ENCODE measurements around the gene ACTN1. TPM values are rescaled to one million over a fixed set of nuclear protein-coding genes. Genes with fewer than 3 reads are reported as not detected.

Gene ACTN1
- polyA plus RNA-seq, 3 donors = 41.4 to 75.0 (median 69.4) TPM

DNA sequence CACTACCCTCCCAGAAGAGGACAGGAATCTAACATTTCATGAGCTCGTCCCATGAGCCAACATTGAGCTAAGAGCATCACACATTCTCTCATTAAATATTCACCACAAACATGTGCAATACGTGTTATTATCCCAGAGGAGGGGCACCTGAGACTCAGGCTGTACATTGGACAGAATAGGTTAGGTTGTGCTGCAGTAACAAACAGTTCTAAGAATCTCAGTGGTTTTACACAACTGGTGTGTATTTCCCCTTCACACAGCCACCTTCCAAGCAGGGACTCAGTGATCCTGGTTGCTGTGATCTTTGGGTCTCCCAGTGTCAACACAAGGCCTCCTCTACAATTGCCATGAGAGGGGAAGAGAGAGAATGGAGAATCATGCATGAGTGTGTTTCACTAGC lies 15.0 kb upstream of the ACTN1 start:
- H3K4me1 ChIP-seq (ENCODE audit: control insufficient read depth in 1 of 2, insufficient read depth in 2 of 2, low read length in 2 of 2) = no peaks in the 10 kb centered on the region
- DNase-seq = no peak
- Mint-ChIP-seq H3K4me1 (peaks cover 6% of the 10 kb centered on the region), H3K27ac (no peak overlapping the region), H3K9me3 (peaks cover 0 to 4% (median 2%) of the 10 kb centered on the region in 7 donors), H3K4me3 (no peak overlapping the region), H3K27me3 (ENCODE audit: low read depth in 3 of 3) (peaks cover 0 to 2% (median 0%) of the 10 kb centered on the region in 3 donors), H3K36me3 (no peaks in the 10 kb centered on the region)
- H4K20me1 ChIP-seq (ENCODE audit: insufficient read depth, low read length) = no peaks in the 10 kb centered on the region
- H3K4me3 ChIP-seq (replicated peaks in 1 of 3; ENCODE audit: low read depth in 2 of 3, low read length in 3 of 3) = no peak overlapping the region
- no peaks in the 10 kb centered on the region for H3K27me3 ChIP-seq (ENCODE audit: control insufficient read depth in 2 of 2, insufficient read depth in 2 of 2, low read length in 2 of 2)
- TF ChIP-seq, protein P1, sequence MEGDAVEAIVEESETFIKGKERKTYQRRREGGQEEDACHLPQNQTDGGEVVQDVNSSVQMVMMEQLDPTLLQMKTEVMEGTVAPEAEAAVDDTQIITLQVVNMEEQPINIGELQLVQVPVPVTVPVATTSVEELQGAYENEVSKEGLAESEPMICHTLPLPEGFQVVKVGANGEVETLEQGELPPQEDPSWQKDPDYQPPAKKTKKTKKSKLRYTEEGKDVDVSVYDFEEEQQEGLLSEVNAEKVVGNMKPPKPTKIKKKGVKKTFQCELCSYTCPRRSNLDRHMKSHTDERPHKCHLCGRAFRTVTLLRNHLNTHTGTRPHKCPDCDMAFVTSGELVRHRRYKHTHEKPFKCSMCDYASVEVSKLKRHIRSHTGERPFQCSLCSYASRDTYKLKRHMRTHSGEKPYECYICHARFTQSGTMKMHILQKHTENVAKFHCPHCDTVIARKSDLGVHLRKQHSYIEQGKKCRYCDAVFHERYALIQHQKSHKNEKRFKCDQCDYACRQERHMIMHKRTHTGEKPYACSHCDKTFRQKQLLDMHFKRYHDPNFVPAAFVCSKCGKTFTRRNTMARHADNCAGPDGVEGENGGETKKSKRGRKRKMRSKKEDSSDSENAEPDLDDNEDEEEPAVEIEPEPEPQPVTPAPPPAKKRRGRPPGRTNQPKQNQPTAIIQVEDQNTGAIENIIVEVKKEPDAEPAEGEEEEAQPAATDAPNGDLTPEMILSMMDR (IDR thresholded peaks at IDR 0.05) = no peak
- no peaks in the 10 kb centered on the region for H3K36me3 ChIP-seq (replicated peaks in 1 of 2; ENCODE audit: control insufficient read depth in 1 of 2, insufficient read depth in 2 of 2, low read length in 2 of 2)
- no peak overlapping the region for H3K27ac ChIP-seq (ENCODE audit: low read depth in 1 of 2, low read length in 2 of 2)
- H3K79me2 ChIP-seq (ENCODE audit: insufficient read depth, low read length) = no peaks in the 10 kb centered on the region
- H3K9ac ChIP-seq (ENCODE audit: insufficient read depth, low read length, poor library complexity, severe bottlenecking) = no peak overlapping the region
- intact Hi-C loops (cut with micrococcal nuclease) = no loop called here
- no peaks in the 10 kb centered on the region for H3K9me3 ChIP-seq (replicated peaks in 1 of 2; ENCODE audit: control insufficient read depth in 1 of 2, insufficient read depth in 1 of 2, low read length in 2 of 2)
- no peak overlapping the region for H3K4me2 ChIP-seq (replicated peaks; ENCODE audit: extremely low read depth, low read length, poor library complexity, severe bottlenecking)
- no peak overlapping the region for H2AFZ ChIP-seq (ENCODE audit: insufficient read depth, low read depth, low read length, poor library complexity, severe bottlenecking)
- whole genome bisulfite sequencing (ENCODE audit: insufficient coverage) = no CpG with 5 or more reads among the region's 2 CpGs

DNA sequence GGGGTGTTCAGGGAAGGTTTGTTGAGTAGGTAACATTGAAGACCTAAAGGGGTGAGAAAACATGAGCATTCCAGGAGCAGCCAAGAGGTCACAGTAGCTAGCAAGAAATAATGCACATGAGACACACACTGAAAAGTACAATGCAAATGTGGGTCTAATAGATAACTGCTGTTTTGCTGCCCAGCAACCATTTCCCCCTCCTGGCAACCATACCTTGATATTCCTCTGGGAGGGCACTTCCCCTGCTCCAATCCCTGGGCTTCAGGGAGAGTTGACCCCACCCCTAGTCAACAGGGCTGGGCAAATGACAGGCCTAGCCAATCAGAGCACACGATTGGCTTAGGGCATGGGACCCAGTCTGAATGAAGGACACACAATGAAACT lies 8.5 kb upstream of the ACTN1 start:
- Histone ChIP-seq H3K36me3 (replicated peaks in 1 of 2; ENCODE audit: control insufficient read depth in 1 of 2, insufficient read depth in 2 of 2, low read length in 2 of 2) (no peaks in the 10 kb centered on the region), H2AFZ (ENCODE audit: insufficient read depth, low read depth, low read length, poor library complexity, severe bottlenecking) (no peak overlapping the region), H3K4me1 (ENCODE audit: control insufficient read depth in 1 of 2, insufficient read depth in 2 of 2, low read length in 2 of 2) (no peaks in the 10 kb centered on the region), H3K27ac (ENCODE audit: low read depth in 1 of 2, low read length in 2 of 2) (no peak overlapping the region), H3K27me3 (ENCODE audit: control insufficient read depth in 2 of 2, insufficient read depth in 2 of 2, low read length in 2 of 2) (no peaks in the 10 kb centered on the region), H4K20me1 (ENCODE audit: insufficient read depth, low read length) (no peaks in the 10 kb centered on the region), H3K9ac (ENCODE audit: insufficient read depth, low read length, poor library complexity, severe bottlenecking) (no peak overlapping the region), H3K79me2 (ENCODE audit: insufficient read depth, low read length) (no peaks in the 10 kb centered on the region), H3K4me2 (replicated peaks; ENCODE audit: extremely low read depth, low read length, poor library complexity, severe bottlenecking) (no peak overlapping the region), H3K4me3 (replicated peaks in 1 of 3; ENCODE audit: low read depth in 2 of 3, low read length in 3 of 3) (no peak overlapping the region), H3K9me3 (replicated peaks in 1 of 2; ENCODE audit: control insufficient read depth in 1 of 2, insufficient read depth in 1 of 2, low read length in 2 of 2) (no peaks in the 10 kb centered on the region)
- peaks cover 0 to 2% (median 0%) of the 10 kb centered on the region in 7 donors for H3K9me3 Mint-ChIP-seq
- H3K4me3 Mint-ChIP-seq = no peak overlapping the region
- WGBS (ENCODE audit: insufficient coverage) = no CpG with 5 or more reads among the region's 1 CpG
- peaks cover 1% of the 10 kb centered on the region for H3K4me1 Mint-ChIP-seq
- intact Hi-C loops (cut with micrococcal nuclease) = no loop called here
- H3K36me3 Mint-ChIP-seq = no peaks in the 10 kb centered on the region
- peaks cover 0 to 4% (median 1%) of the 10 kb centered on the region in 3 donors for H3K27me3 Mint-ChIP-seq (ENCODE audit: low read depth in 3 of 3)
- TF ChIP-seq, protein P1 (IDR thresholded peaks at IDR 0.05) = no peak
- H3K27ac Mint-ChIP-seq = peak overlapping the region in 1 of 7 donors; percentile 43
- DNase-seq = no peak

Measured in CD14-positive monocyte (primary cell).